DMS153 (cell line): ENCODE measurements around the gene MEGF6.

Experiments
- DNase-seq: peaks from one replicate; lab custom pipeline; 2025; lab: John Stamatoyannopoulos, UW

MEGF6 gene

GRCh38 chr1:3468236-3469103 lies 142.8 kb downstream of the MEGF6 start:
- no peak for DNase-seq

DNA sequence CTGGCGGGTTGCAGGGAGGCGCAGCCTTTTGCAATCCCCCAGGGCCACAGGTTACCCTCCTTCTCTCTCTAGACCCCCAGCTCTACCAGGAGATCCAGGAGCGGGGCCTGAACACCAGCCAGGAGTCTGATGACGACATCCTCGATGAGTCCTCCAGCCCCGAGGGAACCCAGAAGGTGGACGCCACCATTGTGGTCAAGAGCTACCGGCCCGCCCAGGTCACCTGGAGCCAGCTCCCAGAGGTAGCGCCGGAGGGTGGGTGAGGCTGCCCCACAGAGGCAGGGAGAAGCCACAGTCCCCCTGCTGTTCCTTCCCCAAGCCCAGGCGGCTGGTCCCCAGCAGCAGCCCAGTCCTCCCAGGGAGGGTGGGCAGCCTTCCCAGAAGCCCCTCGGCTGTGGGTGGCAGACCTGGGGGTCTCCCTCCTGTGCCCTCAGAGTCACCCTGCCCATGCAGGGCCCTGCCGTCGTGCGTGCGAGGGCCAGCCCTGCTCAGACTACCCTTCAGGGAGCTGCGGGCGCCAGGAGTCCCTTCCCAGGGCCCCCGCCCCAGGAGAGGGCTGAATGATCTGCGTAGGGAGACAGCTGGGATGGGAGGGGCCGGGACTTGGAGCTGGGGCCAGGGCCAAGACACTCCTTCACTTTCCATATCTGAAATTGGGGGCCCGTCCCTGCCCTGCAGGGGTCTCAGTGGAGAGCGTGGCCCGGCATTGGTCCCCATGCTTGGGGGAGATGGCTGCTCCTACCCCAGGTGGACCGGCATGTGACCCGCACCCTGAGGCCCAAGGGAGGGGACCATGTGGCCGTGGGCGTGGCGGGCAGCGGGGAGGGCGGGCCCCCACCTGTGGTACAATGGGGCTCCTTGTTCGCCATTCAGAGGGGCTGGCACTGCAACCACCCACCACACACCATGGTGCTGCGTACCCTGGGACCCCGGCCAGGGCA lies 143.9 kb downstream of the MEGF6 start:
- DNase-seq, result no peak

GRCh38 chr1:3466366-3467075 lies 144.8 kb downstream of the MEGF6 start:
- DNase-seq, result no peak

GRCh38 chr1:3465935-3466321 lies 145.4 kb downstream of the MEGF6 start:
- DNase-seq, result no peak

GRCh38 chr1:3465091-3465934 lies 146.0 kb downstream of the MEGF6 start:
- no peak for DNase-seq

DNA sequence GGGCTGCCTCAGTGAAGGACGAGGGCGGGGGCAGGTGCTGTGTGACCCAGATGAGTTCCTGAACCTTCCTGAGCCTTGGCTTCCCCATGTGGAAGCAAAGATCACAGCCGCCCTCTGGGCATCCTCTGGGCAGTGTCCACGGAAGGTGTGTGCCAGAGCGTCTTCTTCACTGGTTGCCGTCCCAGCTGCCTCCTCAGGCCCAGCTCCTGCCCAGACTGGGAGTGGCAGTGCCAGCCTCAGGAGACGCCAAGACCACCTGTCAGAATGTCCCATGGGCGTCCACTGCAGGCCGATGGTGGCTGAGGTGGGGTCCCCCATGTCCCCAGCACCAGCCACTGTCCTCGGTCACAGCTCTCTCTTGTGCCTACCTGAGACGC lies 146.7 kb downstream of the MEGF6 start:
- no peak for DNase-seq

DNA sequence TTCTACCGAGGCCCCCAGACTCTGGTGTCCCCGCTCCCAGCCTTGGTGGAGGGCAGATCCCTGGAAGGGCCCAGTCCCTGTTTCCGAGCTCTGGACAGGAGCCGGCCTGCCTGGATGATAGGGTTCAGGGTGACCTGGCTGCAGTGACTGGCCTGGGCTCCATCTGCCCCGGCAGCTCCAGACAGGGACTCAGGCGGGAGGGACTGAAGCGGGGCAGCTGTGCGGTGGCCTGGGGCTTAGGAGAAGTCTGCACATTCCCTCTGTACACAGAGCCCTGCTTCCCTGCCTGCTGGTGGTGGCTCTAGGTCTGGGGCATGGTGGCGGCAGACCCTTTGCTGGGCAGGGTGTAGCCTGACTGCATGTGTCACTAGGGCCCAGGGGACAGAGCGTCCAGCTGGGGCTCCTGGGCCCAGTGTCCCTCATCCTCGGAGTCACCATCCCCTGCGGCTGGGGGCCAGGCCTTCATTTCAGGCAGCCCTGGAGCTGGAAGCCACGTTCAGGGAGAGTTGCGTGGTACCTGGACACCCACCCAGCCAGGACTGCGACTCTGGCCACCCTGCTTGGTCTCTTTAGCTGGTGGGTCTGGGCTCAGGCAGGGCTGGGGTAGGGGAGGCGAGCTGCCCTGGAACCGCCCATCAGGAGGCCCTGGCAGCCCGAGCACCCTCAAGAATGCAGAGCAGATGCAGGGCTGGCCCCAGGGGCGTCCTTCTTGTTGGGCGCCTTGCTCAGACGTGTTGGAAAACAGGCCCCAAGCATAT lies 147.2 kb downstream of the MEGF6 start:
- no peak for DNase-seq

DNA sequence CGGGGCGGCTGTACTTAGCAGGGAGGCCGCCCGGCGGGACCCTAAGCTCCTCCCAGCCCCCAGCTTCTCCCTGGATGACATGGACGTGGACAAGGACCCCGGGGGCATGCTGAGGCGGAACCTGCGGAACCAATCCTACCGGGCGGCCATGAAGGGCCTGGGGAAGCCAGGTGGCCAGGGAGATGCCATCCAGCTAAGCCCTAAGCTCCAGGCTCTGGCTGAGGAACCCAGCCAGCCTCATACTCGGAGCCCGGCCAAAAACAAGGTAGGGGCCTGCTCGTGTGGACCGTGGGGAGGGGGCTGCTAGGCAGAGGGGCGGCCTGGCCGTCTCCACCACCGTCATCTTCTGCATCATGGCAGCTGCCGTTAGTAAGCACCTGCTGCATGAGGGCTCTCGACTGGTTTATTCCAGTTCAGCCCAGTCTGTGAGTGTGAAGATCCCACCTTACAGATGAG lies 147.9 kb downstream of the MEGF6 start:
- no peak for DNase-seq

GRCh38 chr1:3463013-3463385 lies 148.3 kb downstream of the MEGF6 start:
- no peak for DNase-seq

GRCh38 chr1:3462356-3463012 lies 148.8 kb downstream of the MEGF6 start:
- DNase-seq, result no peak

- no peak for DNase-seq
These were observed 149.4 kb downstream of the MEGF6 start for GRCh38 chr1:3461934-3462275.

GRCh38 chr1:3461238-3461933 lies 149.9 kb downstream of the MEGF6 start:
- DNase-seq, result no peak

GRCh38 chr1:3460672-3461131 lies 150.6 kb downstream of the MEGF6 start:
- DNase-seq, result no peak

DNA sequence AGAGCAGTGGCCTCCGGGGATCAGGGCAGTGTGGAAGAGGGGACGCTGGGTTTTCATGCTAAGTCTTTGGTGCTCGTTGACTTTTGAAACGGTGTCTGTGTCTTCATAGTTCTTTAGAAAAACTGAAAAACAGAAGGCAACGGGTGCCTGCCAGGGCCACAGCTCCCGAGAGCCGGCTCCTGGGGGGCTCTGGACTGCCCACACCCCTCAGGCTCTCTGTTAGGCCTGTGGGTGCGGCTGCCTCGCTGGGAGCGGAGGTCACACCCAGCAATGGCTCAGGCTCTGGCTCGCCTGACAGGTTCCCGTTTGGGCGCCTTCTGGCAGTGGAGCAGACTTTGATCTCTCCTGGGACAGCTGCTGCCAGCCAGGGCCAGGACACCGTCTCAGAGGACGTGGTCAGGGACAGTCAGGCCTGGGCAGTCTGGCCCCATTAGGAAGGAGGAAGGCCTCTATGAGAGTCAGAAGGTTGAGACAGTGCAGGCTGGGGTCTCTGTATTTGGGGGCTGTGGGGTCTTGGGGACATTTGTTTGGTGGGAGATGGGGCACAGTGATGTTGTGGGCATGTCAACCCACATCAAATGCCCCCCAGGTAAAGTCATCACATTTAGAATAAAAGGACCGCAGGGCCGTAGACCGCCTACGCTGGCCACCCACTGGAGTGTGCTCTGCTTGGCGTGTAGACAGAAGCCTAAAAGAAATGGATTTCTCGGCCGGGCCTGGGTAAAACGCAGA lies 151.2 kb downstream of the MEGF6 start:
- DNase-seq, result no peak

DNA sequence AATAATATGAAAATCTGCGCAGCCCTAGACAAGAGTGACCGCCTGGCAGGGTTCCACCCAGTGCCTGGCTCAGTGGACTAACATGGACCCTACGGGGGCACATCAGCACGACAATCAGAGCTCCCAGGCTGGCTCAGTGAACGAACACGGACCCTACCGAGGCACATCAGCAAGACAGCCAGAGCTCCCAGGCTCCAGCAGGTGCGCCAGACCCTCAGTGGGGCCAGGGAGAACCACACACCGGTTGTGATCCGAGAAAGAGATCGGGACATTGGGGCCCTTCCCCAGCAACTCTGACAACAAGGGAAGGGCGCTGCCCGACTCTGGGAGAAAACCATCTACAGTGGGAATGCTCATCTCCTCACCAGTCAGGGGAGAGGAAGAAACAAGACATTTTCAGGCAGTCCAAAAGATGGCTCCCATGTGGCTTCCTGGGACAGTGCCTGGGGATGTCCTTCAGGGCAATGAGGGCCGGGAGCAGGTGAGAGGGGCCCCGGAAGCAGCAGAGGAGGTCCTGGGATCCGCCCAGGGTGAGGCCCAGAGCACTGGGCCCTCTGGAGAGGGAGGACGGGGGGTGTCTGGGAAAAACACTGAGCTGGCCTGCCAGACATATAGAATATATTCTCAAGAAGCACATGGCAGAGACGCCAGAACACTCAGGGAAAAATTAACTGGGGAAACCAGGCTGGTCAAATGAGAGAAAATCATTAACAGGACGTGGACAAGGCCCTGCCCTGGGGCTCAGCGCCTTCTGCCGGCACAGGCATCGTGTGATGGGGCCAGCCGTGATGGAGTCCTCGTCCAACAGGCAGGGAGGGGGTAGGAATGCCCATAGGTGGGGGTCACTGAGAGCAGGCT lies 152.0 kb downstream of the MEGF6 start:
- DNase-seq, result no peak

DNA sequence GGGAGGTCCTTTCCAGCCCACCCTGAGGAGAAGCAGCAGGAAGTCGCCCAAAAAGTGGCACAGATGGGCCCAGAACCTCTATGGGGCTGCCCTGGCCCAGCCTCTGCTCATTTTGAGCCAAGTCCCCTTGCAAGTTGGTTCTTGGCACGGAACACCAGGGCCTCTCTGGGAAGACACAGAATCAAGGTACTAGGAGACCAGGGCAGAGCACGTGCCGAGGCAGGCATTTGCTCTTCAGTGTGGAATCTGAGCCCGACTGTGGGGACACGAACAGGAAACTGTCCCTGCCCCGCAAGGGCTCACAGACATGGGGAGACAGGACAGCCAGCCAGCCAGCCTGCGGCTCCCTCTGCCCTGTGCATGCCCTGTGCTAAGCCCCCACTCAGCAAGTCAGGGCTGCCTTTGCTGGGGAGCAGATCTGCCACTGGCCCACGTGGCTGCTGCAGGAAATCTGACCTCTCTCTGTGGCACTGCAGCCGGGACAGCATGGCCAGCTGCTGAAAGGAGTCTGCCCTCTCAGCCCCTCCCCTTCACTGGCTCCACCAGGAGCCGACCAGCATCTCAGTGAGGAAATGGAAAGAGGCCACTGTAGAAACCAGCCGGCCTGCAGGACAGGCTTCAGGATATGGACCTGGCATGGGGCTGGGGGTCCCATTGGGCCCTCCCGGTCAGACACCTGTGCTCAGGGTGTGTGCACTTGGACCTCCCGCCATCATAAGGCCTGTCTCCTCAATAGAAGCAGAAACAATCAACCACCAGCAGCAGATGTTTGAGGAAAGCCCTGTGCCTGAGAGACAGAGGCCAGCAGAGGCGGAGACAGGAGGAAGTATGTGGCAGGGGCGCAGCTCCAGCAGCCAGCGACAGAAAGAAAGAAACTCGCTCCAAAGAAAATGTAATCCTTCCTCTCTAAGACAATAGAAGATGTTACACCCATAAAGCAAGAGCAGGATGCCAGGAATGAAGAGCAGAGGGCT lies 153.1 kb downstream of the MEGF6 start:
- no peak for DNase-seq
